PC-3 (cell line): ENCODE results near the gene CAND1.

Experiments
- EZH2 ChIP-seq: fragments of 300-600 bp; sonication (generic); IDR thresholded peaks from one replicate; pipeline ENCODE4 v1.6.1; 2017; ENCODE audit warnings: antibody characterized with exemption, mild to moderate bottlenecking, low read length; ENCODE audit not compliant: unreplicated experiment
- TF ChIP-seq, protein P1 (sequence below): fragments of 300-600 bp; sonication (generic); conservative IDR thresholded peaks from 2 replicates; pipeline ENCODE4 v1.5.1; 2017; ENCODE audit warnings: antibody characterized with exemption, low read depth, mild to moderate bottlenecking, low read length

GRCh38 chr12:67241482-67241881, 27.7 kb upstream of the CAND1 start:
- TF ChIP-seq EZH2: no peak
- TF ChIP-seq, protein P1, sequence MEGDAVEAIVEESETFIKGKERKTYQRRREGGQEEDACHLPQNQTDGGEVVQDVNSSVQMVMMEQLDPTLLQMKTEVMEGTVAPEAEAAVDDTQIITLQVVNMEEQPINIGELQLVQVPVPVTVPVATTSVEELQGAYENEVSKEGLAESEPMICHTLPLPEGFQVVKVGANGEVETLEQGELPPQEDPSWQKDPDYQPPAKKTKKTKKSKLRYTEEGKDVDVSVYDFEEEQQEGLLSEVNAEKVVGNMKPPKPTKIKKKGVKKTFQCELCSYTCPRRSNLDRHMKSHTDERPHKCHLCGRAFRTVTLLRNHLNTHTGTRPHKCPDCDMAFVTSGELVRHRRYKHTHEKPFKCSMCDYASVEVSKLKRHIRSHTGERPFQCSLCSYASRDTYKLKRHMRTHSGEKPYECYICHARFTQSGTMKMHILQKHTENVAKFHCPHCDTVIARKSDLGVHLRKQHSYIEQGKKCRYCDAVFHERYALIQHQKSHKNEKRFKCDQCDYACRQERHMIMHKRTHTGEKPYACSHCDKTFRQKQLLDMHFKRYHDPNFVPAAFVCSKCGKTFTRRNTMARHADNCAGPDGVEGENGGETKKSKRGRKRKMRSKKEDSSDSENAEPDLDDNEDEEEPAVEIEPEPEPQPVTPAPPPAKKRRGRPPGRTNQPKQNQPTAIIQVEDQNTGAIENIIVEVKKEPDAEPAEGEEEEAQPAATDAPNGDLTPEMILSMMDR: no peak
